Stimulated activated CD4-positive, alpha-beta T cell treated with anti-CD3 and anti-CD28 coated beads, Interleukin-15, amount 100 ng/mL, for 48 hours (primary cell): ENCODE results near the gene TMEM131L.
"Not testable (repeated sequence)": the region's sequence is repeated elsewhere in the genome, so short reads cannot be mapped to it uniquely, and the experiment has no call there.

ENCODE experiments used
- DNase-seq, 2 donors: peaks; one replicate each; pipeline ENCODE4 v3.0.0-alpha.2; 2020; ENCODE audit warnings: low read depth in 2 of 2

TMEM131L gene

DNA sequence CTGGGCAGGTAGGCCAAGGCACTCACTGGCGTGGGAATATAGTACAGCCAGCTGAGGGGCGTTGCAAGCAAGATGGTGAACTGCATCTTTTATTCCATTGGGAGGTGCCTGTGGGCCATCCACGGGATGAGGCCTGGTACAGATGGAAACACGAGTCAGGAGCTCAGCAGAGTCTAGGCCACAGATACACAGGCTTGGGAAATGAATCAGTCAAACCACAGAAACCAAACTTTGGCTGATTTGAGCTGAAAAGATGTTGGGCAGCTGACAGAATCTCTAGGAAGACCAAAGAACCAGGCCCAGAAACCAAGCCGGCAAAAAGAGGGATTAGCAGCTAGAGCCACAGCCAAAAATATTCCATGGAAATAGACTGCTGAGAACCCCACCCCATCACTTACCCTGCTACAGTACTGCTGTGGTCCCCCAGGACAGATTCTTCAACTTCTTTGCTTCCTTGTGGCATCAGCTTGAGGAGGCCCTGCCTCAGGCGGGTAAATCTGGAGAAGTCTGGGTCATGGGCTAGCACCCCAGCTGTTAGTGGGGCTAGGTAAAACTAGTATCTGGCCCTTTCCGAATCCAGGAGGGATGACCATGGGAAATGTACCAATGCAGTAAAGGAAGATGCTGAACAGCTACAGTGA lies 75.4 kb downstream of the TMEM131L start:
- no peak for DNase-seq

- no peak for DNase-seq
These were observed 76.0 kb downstream of the TMEM131L start for GRCh38 chr4:153542131-153542530.

DNA sequence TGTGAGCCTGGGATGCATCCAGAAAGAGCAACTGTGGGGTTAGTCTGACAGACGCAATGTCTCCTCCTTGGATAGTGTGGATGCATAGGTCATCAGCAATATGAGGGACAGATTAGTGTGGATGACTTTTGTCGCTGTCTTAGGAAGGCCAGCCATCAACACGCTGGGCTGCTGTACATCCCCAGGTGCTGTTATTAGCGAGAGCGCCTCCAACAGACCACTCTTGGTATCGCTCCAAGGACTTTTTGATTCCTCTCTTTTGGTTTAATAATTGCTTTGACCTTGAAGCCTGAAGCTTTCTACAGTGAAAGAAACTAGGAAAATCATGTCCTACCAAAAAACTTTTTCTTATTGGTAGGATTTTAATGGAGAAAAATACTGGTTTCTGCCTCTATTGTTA lies 76.7 kb downstream of the TMEM131L start:
- DNase-seq, result no peak

GRCh38 chr4:153543351-153543750 lies 77.2 kb downstream of the TMEM131L start:
- no peak for DNase-seq

DNA sequence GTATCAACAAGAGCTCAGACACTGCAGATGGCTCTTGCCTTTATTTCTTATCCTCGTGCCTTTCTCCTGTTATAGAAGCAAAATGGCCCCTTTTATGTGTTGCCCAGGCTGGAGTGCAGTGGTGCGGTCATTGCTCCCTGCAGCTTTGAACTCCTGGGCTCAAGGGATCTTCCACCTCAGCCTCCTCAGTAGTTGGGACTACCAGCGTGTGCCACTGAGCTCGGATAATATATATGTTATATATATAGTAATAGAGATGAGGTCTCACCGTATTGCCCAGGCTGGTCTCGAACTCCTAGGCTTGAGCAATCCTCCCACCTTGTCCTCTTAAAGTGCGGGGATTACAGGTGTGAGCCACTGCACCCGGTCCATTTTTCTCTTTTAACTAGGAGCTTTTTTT lies 79.7 kb downstream of the TMEM131L start:
- DNase-seq, result no peak

DNA sequence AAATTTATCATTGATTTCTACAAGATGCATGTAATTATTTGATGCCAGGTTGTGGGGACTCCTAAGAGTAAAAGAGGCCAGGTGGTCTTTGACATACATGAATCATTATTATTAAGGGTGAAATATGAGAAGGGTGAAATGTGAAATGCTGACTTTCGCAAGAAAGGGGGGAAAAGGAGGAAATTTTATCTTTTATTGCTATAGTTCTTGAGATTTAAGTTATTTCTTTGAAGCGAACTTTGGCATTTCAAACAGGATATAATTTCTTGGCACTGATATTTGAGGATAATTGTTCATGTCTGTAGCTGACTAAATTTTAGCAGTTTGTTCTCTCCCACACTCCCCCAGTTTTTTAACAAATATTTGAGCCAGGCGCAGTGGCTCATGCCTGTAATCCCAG lies 80.1 kb downstream of the TMEM131L start:
- DNase-seq, result no peak

- DNase-seq, result no peak
These were observed 81.4 kb downstream of the TMEM131L start for GRCh38 chr4:153547520-153547919.

- not testable (repeated sequence) for DNase-seq
These were observed 82.7 kb downstream of the TMEM131L start for GRCh38 chr4:153548907-153549306.

DNA sequence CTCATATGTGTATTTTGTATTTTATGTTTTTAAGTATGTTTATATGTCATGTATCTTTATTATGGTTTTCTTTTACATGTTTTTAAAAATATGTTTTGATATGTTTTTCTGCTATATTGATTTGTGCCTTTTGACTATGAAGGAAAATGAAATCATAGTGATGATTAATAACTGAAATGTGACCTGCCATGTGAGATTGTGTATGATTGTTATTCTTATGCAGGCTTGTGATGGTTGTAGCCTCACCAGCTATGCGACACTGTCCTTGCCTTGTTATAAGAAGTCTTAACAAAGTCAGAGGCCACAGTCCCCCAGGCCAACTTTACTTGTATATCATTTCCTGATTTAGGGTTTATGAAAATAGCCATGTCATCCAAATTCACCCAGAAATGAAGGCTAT lies 83.2 kb downstream of the TMEM131L start:
- no peak for DNase-seq

DNA sequence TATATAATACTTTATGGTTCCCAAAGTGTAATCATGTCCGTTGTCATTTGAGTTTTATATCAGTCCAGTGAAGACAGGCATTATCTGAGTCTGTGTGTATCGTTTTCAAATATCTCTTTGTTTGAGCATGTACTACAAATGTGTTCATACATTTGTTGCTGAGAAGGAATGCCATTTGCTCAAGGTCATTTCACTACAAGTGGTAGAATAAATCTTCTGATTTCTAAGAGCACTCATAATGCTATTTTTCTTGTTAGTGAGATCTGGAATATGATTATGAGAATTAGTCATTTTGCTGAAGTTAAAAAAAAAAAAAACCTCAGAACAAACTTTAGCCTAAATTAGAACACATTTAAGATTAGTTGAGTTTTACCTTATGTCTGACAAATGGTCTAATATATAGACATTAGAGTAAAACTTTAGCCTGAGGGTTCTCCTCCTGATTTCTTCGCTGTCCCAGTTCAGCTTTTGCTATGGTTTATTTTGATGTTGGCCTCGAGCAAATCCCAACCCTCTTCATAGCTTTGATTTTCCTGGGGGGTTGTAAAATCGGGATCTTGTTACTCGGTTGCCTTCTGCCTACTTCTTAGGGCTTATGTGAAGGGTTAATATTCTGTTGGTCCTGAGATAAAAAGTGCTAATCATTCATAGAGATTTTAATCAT lies 87.1 kb downstream of the TMEM131L start:
- no peak for DNase-seq

- no peak for DNase-seq
These were observed 87.6 kb downstream of the TMEM131L start for GRCh38 chr4:153553819-153554170.

GRCh38 chr4:153555730-153556434 lies 89.7 kb downstream of the TMEM131L start:
- no peak for DNase-seq

DNA sequence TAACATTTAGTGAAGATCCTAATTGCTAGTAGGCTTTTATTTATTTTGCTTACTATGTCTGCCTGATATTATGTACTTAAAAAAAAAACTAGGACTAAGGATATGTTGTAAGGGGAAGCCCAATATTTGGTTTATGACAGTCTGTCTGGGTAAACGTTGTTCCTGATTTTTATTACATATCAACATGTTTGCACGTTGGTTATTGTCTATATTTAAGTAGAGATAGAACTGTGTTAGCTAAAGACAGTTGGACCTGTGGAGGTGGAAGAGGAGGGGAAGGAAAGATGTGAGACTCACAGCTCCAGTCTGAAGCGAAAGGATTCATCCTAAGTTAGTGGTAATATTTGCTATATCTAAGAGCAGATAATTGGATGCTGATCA lies 90.3 kb downstream of the TMEM131L start:
- DNase-seq, result no peak

DNA sequence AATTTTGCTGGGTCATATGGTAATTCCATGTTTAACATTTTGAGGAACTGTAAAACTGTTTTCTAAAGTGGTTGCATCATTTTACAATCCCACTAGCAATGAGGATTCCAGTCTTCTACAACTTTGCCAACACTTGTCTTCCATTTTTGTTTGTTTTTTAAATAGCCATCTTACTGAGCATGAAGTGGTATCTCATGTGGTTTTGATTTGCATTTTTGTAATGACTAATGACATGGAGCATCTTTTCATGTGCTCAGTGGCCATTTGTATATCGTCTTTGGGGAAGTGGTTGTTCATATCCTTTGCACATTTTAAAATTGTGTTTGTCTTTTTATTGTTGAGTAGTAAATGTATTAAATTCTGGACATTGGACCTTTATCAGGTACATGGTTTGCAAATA lies 94.7 kb downstream of the TMEM131L start:
- no peak for DNase-seq

DNA sequence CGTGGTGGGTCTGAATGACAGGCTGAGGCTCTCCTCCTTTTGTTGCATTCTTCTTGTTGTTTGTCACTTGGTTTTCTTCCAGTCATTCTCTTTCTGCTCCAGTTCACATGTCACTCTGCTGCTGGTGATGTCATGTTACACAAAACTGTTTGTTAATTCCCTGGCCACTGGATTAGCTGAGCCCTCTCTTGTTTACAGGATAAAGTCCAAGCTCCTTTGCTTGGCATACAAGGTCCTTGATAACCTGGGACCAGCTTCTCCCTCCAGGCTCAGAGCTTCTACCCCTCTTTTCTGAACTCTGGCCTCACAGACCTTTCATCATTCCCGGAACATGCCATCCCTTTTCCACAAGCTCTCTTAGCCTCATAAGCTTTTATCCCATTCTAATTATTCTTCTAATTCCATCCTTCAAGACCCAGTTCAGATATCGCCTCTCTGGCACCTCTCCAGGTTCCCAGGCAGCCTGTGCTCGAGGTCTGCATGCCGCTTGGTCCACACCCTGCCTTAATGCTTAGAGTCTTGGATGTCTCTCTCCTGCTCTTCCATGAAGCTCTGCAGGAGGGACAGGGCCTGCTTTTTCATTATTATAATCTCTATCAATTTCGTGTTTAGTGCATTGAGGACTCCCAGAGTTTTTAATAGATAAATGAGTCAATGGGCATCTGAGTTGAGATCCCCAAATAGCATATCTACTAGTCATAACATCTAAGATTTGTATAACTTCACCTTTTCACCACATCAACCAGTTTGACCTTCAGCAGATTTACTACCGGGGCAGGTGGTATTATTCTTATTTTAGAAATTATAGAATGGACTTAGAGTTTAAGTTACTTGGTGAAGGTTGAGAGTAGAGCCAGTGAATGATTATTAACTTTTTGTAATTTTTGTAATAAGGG lies 98.7 kb downstream of the TMEM131L start:
- no peak for DNase-seq

GRCh38 chr4:153566631-153567150 lies 100.5 kb downstream of the TMEM131L start:
- no peak for DNase-seq

GRCh38 chr4:153567660-153568059 lies 101.5 kb downstream of the TMEM131L start:
- not testable (repeated sequence) for DNase-seq

DNA sequence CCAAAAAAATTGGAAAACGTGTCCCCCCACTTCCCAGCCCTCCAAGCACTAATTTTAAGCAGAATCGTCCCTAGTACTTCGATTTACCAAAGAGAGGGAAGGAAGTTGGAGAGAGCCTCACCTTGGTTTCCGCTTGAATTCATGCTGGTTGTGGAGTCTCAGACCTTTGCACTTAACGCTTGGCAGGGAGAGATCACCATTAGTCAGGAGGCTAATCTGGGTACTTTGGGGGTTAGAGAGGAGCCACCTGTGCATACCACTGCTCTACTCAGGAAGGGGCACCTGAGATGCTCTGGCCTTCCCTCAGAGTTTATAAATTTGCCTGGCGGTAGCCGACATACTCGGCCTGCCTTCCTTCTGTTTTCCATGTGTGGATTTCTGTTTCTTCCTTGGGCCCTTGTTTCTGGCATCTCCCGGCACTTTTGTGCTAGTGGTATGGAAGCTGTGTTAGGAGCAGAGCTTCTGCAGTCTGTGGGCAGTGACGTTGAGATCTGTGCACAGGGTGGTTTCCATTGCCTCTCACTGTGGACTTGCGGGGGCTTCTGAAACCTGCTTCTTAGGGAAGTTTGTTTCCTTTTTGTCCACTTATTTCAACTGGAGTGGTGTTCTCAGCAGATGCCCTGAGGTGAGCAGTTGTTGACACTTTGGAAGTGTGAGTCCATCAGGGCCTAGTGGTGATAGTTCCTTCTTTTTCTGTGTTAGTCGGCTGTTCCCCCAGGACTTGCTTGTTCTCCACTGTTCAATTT lies 104.2 kb downstream of the TMEM131L start:
- DNase-seq, result no peak

GRCh38 chr4:153571006-153571545 lies 104.9 kb downstream of the TMEM131L start:
- DNase-seq, result no peak

GRCh38 chr4:153572609-153573008 lies 106.4 kb downstream of the TMEM131L start:
- no peak for DNase-seq

DNA sequence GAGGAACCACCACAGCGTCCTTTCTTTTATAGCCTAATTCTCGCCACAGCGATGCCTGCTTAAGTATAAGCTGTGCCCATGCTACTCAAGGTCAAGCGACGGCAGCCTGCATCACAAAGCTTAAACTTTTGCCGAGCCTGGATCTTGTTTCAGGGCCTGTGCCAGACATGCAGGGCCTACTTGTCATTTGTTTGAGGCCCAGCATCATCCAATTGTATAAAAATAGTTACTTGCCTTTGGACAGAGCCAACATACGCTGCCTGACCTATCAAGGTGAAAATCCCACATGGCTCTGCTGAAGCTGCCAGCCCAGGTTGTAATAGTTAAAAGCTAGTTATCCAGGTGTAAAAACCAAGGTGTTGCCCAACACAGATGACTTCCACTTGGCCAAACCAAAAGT lies 107.1 kb downstream of the TMEM131L start:
- no peak for DNase-seq
